Activated T-cell treated with anti-CD3 and anti-CD28 coated beads, Interleukin-2, amount 50 U/mL, for 1 hour (primary cell): ENCODE results near the gene GPR15.
A peak's percentile ranks its signal among the peaks of the same experiment; 100 is the strongest.
"Not testable (repeated sequence)": the region's sequence is repeated elsewhere in the genome, so short reads cannot be mapped to it uniquely, and the experiment has no call there.

Experiments used
- DNase-seq: peaks from one replicate; pipeline ENCODE4 v3.0.0-alpha.2; 2020

The GPR15 gene

DNA sequence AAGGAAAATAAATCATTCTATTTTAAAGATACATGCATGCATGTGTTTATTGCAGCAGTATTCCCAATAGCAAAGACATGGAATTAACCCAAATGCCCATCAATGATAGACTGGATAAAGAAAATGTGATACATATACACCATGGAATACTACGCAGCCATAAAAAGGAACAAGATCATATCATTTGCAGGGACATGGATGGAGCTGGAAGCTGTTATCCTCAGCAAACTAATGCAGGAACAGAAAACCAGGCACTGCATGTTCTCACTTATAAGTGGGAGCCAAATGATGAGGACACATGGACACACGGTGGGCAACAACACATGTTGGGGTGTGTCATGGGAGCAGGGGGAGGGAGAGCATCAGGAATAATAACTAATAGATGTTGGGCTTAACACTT, 28.0 kb downstream of the GPR15 start:
- DNase-seq: not testable (repeated sequence)

- DNase-seq: no peak
These were observed 29.1 kb downstream of the GPR15 start for GRCh38 chr3:98560911-98561310.

- DNase-seq: no peak
These were observed 30.1 kb downstream of the GPR15 start for GRCh38 chr3:98561727-98562521.

GRCh38 chr3:98563661-98564281, 32.0 kb downstream of the GPR15 start:
- peak; percentile 38 for DNase-seq

DNA sequence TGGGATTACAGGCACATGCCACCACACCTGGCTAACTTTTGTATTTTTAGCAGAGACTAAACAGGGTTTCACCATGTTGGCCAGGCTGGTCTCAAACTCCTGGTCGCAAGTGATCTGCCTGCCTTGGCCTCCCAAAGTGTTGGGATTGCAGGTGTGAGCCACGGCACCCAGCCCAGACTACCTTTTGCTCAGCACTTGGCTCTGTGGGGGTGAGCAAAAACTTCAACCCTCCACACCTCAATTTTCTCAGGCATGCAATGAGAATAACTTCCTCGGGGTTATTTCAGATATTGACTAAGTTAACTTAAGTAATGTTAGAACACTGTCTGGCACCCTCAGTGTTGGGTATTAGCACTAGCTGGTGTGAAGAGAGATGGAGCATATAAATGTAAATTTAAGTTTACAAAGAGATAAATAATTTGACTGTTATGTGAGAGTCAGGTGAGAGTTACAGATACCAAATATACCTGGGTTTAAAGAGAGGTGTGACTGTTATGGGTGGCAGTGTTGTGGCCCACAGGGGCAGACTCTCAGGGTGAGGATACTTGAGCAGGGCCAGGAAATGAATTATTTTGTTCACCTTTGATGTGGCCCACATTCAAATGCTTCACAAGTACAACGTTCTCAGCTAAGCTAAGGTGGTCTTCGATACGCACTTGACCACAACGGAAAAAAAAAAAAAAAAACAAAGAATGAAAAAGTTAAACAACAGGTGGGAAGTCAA, 32.7 kb downstream of the GPR15 start:
- DNase-seq: no peak

- no peak for DNase-seq
These were observed 33.5 kb downstream of the GPR15 start for GRCh38 chr3:98565237-98565643.

- DNase-seq: no peak
These were observed 34.1 kb downstream of the GPR15 start for GRCh38 chr3:98565843-98566242.

DNA sequence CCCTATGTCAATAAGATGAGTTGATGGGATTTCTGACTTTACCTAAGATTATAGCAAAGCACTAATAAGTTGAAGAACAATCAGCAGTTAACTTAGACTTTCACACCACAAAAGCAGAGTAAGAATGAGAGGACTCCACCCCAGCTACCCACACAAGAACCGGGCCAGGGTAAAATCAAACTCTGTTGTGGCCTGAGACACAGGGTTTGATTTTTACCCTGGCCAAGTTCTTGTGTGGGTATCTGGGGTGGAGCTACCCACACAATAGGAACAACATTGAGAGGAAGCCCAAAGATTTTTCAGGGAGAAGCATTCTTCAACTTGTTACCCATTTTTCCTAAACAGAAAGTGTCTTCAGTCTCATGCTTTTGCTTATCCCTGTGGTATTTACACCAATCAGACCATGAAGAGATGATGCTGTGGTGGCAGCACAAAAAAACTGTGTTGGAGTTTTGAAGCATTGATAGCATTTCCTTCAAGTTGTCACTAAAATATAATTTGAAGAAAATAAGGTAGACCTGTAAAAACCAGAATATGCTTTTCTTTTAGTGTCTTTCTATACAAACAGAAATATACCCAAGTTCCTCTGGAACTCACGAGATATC, 36.0 kb downstream of the GPR15 start:
- DNase-seq: no peak

DNA sequence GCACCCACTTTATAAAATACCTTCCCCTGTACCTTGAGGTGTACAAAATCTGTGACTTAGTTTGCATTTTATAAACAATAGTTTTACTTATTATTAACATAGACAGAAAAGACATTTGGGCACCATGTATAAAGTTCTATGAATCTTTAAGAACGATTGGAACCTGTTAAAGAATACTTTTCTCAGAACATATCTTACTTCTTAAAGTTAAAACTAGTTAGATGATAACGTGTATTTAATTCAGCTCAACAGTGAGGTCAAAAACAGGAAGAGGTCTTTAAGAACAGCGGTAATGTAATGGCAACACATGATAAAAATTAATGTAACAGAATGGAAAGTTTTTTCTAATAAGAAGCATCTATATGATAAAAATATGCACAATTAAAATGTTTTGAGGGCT, 36.6 kb downstream of the GPR15 start:
- no peak for DNase-seq

DNA sequence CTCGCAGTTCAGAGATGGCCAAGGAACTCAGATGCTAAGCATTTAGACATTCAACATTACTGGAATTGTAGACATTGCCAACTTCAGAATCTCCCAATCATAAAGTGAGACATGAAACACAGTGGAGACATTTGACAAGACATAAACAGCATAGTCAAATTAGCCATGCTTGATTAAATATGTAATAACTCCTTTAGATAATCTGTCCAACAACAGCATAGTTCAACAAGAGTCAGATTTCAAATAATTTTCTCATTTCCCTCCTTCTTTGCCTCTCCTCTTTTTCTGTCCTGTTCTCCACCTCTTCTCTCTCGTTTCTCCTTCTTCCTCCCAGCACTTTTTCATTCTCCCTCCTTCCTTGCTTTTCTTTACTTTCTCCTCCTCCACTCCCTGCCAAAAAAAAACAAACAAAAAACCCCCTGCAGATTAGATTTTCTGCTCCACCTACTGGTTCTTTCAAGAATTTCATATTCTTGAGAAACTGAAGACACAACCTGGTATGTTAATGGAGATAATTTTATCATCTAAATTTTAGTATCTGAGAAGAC, 41.5 kb downstream of the GPR15 start:
- DNase-seq: no peak

GRCh38 chr3:98574132-98574531, 42.4 kb downstream of the GPR15 start:
- no peak for DNase-seq

DNA sequence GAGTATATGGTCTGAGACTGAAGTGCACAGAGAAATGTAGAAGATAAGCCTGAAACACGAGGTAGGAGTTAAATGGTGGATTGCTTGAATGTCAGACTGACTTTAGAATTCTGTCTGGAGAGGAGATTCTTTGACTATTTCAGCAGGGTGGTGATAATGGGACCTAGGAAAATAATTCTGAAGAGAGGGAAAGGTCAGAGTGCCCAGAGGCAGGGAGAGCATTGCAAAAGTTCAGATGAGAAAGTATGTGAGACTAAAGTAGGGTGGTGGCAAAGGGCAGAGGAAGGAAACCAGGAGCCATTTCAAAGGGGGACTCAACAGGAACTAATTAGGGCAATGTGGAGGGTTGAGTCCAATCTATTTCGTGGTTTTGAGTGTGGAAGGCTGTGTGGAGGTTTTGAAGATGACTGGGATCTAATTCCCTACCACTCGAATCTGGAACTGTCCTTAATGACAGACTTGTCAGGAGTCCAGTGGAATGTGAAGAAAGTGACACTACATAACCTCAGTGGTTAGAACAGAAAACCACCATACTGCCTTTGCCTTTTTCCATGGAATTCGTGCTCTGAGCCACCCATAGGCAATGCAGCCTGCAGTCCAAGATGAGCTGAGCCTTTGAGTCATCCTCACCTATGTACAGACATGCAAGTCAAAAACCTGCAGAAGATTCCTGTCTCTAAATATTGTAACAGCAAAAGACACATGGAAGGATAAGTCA, 45.6 kb downstream of the GPR15 start:
- no peak for DNase-seq

GRCh38 chr3:98580401-98581386, 48.9 kb downstream of the GPR15 start:
- no peak for DNase-seq

DNA sequence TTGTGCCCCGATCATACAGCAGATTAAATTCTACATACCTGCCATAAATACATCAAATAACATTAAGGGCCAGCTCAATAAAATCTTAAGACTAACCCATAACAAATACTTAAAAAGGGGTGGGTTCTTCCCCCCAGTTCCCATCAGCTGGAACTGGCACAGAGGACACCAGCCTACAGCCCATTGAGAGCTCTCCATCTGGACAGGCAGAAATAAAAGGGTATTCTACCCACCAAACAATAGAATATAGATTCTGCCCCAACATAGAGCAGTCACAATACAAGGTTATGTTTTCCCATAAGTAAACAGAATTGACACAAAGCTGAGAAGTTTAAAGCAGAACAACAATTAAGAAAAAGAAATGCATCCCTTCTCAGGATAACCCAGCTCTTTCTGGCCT, 49.7 kb downstream of the GPR15 start:
- DNase-seq: no peak

DNA sequence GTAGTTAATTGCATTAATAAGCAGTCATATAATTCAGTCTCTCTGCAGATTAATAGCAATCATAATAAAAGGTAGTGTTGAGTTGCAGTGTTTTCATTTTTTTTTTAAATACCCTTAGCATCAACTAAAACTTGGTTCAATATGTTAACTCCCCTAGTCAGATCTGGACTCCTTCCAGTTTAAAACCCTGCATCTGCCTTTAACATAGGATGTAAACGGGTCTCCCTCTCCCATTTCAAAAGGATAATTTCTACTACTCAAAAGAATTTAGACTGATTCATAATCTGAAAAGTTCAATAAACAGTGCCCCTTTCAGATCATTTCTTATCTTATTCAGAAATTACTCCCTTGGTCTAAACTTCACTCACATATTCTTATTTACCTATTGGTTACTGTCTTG, 50.3 kb downstream of the GPR15 start:
- DNase-seq: no peak

GRCh38 chr3:98583766-98584165, 52.0 kb downstream of the GPR15 start:
- DNase-seq: no peak
